ENCODE data around the gene ATP8A1. TPM values are rescaled to one million over a fixed set of nuclear protein-coding genes. Genes with fewer than 3 reads are reported as not detected.

ATP8A1 gene
- total RNA-seq, 4 donors from 2014 or later, result 21.3 to 34.7 (median 25.9) TPM

- no peak for TF ChIP-seq POLR2A (IDR thresholded peaks at IDR 0.05)
- TF ChIP-seq, protein P1, sequence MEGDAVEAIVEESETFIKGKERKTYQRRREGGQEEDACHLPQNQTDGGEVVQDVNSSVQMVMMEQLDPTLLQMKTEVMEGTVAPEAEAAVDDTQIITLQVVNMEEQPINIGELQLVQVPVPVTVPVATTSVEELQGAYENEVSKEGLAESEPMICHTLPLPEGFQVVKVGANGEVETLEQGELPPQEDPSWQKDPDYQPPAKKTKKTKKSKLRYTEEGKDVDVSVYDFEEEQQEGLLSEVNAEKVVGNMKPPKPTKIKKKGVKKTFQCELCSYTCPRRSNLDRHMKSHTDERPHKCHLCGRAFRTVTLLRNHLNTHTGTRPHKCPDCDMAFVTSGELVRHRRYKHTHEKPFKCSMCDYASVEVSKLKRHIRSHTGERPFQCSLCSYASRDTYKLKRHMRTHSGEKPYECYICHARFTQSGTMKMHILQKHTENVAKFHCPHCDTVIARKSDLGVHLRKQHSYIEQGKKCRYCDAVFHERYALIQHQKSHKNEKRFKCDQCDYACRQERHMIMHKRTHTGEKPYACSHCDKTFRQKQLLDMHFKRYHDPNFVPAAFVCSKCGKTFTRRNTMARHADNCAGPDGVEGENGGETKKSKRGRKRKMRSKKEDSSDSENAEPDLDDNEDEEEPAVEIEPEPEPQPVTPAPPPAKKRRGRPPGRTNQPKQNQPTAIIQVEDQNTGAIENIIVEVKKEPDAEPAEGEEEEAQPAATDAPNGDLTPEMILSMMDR (IDR thresholded peaks at IDR 0.05), result no peak
- DNase-seq, result no peak
- Histone ChIP-seq H3K27ac (no peak overlapping the region), H3K4me1 (no peaks in the 10 kb centered on the region), H3K4me3 (no peak overlapping the region), H3K9me3 (no peaks in the 10 kb centered on the region), H3K36me3 (no peaks in the 10 kb centered on the region), H3K27me3 (no peaks in the 10 kb centered on the region)
- intact Hi-C loops (cut with DNase I; ENCODE audit: low total_unique reads), result no loop called here
These were observed 178.0 kb downstream of the ATP8A1 start for GRCh38 chr4:42478946-42479345.

GRCh38 chr4:42478509-42478908, 178.4 kb downstream of the ATP8A1 start:
- TF ChIP-seq, protein P1 (IDR thresholded peaks at IDR 0.05), result no peak
- no peak for TF ChIP-seq POLR2A (IDR thresholded peaks at IDR 0.05)
- Histone ChIP-seq H3K4me3 (no peak overlapping the region), H3K36me3 (no peaks in the 10 kb centered on the region), H3K9me3 (no peaks in the 10 kb centered on the region), H3K27ac (no peak overlapping the region), H3K27me3 (no peaks in the 10 kb centered on the region), H3K4me1 (no peaks in the 10 kb centered on the region)
- intact Hi-C loops (cut with DNase I; ENCODE audit: low total_unique reads), result no loop called here
- no peak for DNase-seq

DNA sequence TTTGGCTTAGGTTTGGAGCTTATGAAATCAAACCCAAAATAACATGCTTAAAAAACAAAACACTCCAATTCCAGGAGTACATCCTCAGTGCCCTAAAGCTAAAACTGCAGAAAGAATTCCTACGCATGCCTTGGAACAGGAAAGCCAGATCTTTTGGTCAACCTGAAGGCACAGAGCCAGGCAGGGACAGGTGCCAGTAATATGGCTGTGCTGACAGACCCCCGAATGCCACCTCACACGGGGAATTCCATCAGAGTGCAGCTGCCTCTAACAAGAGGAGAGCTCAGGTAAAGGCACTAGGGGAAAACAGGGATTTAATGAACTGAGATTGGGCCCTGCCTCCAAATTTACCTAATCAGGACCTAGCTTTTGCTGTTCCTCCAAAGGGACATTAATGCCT, 182.5 kb downstream of the ATP8A1 start:
- no peak overlapping the region for H3K27ac ChIP-seq
- H3K4me1 ChIP-seq, result no peaks in the 10 kb centered on the region

DNA sequence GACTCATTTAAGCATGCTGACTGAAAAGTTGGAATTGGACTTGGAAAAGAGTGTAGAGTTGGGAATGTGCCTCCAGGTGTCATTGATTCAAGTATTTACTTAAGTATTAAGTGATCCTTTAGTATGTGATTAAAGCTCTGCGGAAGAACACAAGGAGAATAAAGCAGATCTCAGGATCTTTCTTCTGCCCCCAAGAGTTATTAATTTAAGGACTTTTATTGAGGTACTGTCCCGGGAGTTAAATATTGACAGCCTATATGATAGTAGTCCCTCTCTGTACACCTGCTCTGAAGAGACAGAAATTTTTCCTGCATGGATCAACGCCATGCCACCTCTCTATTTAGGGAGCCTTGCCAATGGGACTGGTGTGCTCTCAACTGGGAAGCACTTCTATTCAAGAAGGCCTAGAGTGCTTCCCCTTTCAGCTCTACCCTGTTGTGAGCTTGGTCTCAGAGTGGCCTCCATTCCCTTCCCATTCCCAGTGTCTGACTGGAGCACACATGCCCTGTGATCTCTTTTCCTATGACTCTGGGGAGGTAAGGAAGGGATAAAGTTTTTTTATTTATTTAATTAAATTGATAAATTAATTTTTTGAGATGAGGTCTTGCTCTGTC, 183.7 kb downstream of the ATP8A1 start:
- Histone ChIP-seq H3K4me3 (no peak overlapping the region), H3K27ac (no peak overlapping the region), H3K27me3 (no peaks in the 10 kb centered on the region), H3K4me1 (no peaks in the 10 kb centered on the region), H3K9me3 (no peaks in the 10 kb centered on the region), H3K36me3 (no peaks in the 10 kb centered on the region)
- intact Hi-C loops (cut with DNase I; ENCODE audit: low total_unique reads), result no loop called here
- no peak for DNase-seq
- TF ChIP-seq POLR2A (IDR thresholded peaks at IDR 0.05), result no peak
- TF ChIP-seq, protein P1 (IDR thresholded peaks at IDR 0.05), result no peak

More for the DNA sequence above, 182.5 kb downstream of the ATP8A1 start:
- H3K27me3 ChIP-seq, result no peaks in the 10 kb centered on the region
- DNase-seq, result no peak
- H3K36me3 ChIP-seq, result no peaks in the 10 kb centered on the region
- intact Hi-C loops (cut with DNase I; ENCODE audit: low total_unique reads), result no loop called here
- TF ChIP-seq, protein P1 (IDR thresholded peaks at IDR 0.05), result no peak
- no peak for TF ChIP-seq POLR2A (IDR thresholded peaks at IDR 0.05)
- no peak overlapping the region for H3K4me3 ChIP-seq
- no peaks in the 10 kb centered on the region for H3K9me3 ChIP-seq

DNA sequence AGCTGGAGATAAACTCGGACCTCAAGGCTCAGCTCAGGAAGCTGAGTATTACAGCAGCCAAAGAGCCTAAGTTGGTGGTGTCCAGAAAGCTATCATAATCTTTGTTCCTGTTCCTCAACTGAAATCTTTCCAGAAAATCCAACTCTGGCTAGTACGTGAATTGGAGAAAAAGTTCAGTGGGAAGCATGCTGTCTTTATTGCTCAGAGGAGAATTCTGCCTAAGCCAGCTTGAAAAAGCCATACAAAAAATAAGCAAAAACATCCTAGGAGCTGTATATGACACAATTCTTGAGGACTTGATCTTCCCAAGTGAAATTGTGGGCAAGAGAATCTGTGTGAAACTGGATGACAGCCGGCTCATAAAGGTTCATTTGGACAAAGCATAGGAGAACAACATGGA, 185.0 kb downstream of the ATP8A1 start:
- Histone ChIP-seq H3K36me3 (no peaks in the 10 kb centered on the region), H3K4me1 (no peaks in the 10 kb centered on the region), H3K27ac (no peak overlapping the region), H3K9me3 (no peaks in the 10 kb centered on the region), H3K4me3 (no peak overlapping the region), H3K27me3 (no peaks in the 10 kb centered on the region)
- no peak for TF ChIP-seq POLR2A (IDR thresholded peaks at IDR 0.05)
- TF ChIP-seq, protein P1 (IDR thresholded peaks at IDR 0.05), result no peak
- intact Hi-C loops (cut with DNase I; ENCODE audit: low total_unique reads), result no loop called here
- DNase-seq, result no peak
